ENCODE measurements around the gene COX7A2.

GRCh38 chr6:75208298-75209183 is 35.1 kb downstream of the COX7A2 start:
- TF ChIP-seq, protein P1, sequence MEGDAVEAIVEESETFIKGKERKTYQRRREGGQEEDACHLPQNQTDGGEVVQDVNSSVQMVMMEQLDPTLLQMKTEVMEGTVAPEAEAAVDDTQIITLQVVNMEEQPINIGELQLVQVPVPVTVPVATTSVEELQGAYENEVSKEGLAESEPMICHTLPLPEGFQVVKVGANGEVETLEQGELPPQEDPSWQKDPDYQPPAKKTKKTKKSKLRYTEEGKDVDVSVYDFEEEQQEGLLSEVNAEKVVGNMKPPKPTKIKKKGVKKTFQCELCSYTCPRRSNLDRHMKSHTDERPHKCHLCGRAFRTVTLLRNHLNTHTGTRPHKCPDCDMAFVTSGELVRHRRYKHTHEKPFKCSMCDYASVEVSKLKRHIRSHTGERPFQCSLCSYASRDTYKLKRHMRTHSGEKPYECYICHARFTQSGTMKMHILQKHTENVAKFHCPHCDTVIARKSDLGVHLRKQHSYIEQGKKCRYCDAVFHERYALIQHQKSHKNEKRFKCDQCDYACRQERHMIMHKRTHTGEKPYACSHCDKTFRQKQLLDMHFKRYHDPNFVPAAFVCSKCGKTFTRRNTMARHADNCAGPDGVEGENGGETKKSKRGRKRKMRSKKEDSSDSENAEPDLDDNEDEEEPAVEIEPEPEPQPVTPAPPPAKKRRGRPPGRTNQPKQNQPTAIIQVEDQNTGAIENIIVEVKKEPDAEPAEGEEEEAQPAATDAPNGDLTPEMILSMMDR (IDR thresholded peaks at IDR 0.05 in 4 of 5, conservative IDR thresholded peaks at IDR 0.05 in 1 of 5): peak; percentile 80 to 89 (median 86)
- no peak for TF ChIP-seq POLR2A (IDR thresholded peaks at IDR 0.05)

Measured in gastrocnemius medialis (tissue), 4 donors.